Measurements from ENCODE around the gene METTL23.
A peak's percentile ranks its signal among the peaks of the same experiment; 100 is the strongest.

- TF ChIP-seq, protein P1, sequence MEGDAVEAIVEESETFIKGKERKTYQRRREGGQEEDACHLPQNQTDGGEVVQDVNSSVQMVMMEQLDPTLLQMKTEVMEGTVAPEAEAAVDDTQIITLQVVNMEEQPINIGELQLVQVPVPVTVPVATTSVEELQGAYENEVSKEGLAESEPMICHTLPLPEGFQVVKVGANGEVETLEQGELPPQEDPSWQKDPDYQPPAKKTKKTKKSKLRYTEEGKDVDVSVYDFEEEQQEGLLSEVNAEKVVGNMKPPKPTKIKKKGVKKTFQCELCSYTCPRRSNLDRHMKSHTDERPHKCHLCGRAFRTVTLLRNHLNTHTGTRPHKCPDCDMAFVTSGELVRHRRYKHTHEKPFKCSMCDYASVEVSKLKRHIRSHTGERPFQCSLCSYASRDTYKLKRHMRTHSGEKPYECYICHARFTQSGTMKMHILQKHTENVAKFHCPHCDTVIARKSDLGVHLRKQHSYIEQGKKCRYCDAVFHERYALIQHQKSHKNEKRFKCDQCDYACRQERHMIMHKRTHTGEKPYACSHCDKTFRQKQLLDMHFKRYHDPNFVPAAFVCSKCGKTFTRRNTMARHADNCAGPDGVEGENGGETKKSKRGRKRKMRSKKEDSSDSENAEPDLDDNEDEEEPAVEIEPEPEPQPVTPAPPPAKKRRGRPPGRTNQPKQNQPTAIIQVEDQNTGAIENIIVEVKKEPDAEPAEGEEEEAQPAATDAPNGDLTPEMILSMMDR (IDR thresholded peaks at IDR 0.05), result no peak
- TF ChIP-seq POLR2A (IDR thresholded peaks at IDR 0.05) (no peak), POLR2AphosphoS5 (IDR thresholded peaks at IDR 0.05) (peak in 1 of 3 donors; percentile 25)
These were observed 934 bp upstream of the METTL23 start for GRCh38 chr17:76725580-76726230.
